HT1080 (cell line): ENCODE measurements around the gene KRTAP12-1. TPM values are rescaled to one million over a fixed set of nuclear protein-coding genes. Genes with fewer than 3 reads are reported as not detected.
"Not testable (repeated sequence)": the region's sequence is repeated elsewhere in the genome, so short reads cannot be mapped to it uniquely, and the experiment has no call there.

ENCODE experiments used
- DNase-seq: peaks from one replicate; pipeline ENCODE4 v3.0.0-alpha.2; 2015; ENCODE audit warnings: low read depth
- total RNA-seq: library from RNA; depleted of rRNA; stranded (reverse); fragments of >200 nt; shearing (Covaris generic); gene quantifications from 2 replicates; pipeline ENCODE4 v1.2.3, GENCODE V29; 2014

The KRTAP12-1 gene
- total RNA-seq, 1 experiment from 2014 or later = not detected

GRCh38 chr21:44699502-44700001 is 17.6 kb upstream of the KRTAP12-1 start:
- DNase-seq = no peak

GRCh38 chr21:44697811-44698734 is 16.1 kb upstream of the KRTAP12-1 start:
- DNase-seq = no peak

- not testable (repeated sequence) for DNase-seq
These were observed 15.3 kb upstream of the KRTAP12-1 start, which contains the start of gene KRTAP10-12 for GRCh38 chr21:44697172-44697810. TSS of gene KRTAP10-12 (plus strand) at chr21:44697172. CDS start at chr21:44697202, 30 bp downstream.

GRCh38 chr21:44696572-44696971 is 14.6 kb upstream of the KRTAP12-1 start:
- no peak for DNase-seq

- DNase-seq = no peak
These were observed 13.7 kb upstream of the KRTAP12-1 start for GRCh38 chr21:44695641-44696040.

- DNase-seq = no peak
These were observed 13.2 kb upstream of the KRTAP12-1 start for GRCh38 chr21:44695184-44695583.

GRCh38 chr21:44694776-44695175 is 12.8 kb upstream of the KRTAP12-1 start:
- no peak for DNase-seq

- no peak for DNase-seq
These were observed 11.0 kb upstream of the KRTAP12-1 start for GRCh38 chr21:44692798-44693512.

GRCh38 chr21:44691686-44692085 is 9.7 kb upstream of the KRTAP12-1 start:
- DNase-seq = no peak

- DNase-seq = not testable (repeated sequence)
These were observed 7.8 kb upstream of the KRTAP12-1 start for GRCh38 chr21:44689740-44690139.

- DNase-seq = no peak
These were observed 5.7 kb upstream of the KRTAP12-1 start for GRCh38 chr21:44687671-44688070.

GRCh38 chr21:44686843-44687561 is 5.0 kb upstream of the KRTAP12-1 start:
- DNase-seq = no peak

GRCh38 chr21:44686000-44686781 is 4.2 kb upstream of the KRTAP12-1 start:
- no peak for DNase-seq

GRCh38 chr21:44685050-44685449 is 3.1 kb upstream of the KRTAP12-1 start:
- not testable (repeated sequence) for DNase-seq

- DNase-seq = no peak
These were observed 2.5 kb upstream of the KRTAP12-1 start for GRCh38 chr21:44684483-44684882.

GRCh38 chr21:44684077-44684476 is 2.1 kb upstream of the KRTAP12-1 start:
- DNase-seq = no peak

GRCh38 chr21:44682580-44683151 is 703 bp upstream of the KRTAP12-1 start:
- no peak for DNase-seq

GRCh38 chr21:44681152-44681551 is 811 bp downstream of the KRTAP12-1 start:
- no peak for DNase-seq

GRCh38 chr21:44677881-44678280 is 4.1 kb downstream of the KRTAP12-1 start:
- no peak for DNase-seq

GRCh38 chr21:44671911-44672310 is 10.1 kb downstream of the KRTAP12-1 start:
- no peak for DNase-seq
